HEK293 (cell line): ENCODE measurements around the gene CNST.

Experiments
- CTCF ChIP-seq: fragments of 450-650 bp; formaldehyde crosslinking; IDR thresholded peaks from 2 replicates; pipeline ENCODE4 v1.5.1; 2016; ENCODE audit warnings: missing biosample characterization, missing genetic modification characterization
- KLF1 ChIP-seq: fragments of 450-650 bp; formaldehyde crosslinking; IDR thresholded peaks from 2 replicates; pipeline ENCODE4 v1.5.1; 2016; ENCODE audit warnings: missing biosample characterization, missing genetic modification characterization
- KLF10 ChIP-seq: fragments of 450-650 bp; IDR thresholded peaks from 2 replicates; pipeline ENCODE4 v1.5.1; 2018; ENCODE audit warnings: missing biosample characterization, mild to moderate bottlenecking, missing genetic modification characterization
- ZNF19 ChIP-seq: fragments of 450-650 bp; formaldehyde crosslinking; IDR thresholded peaks from 2 replicates; pipeline ENCODE4; 2016; ENCODE audit warnings: missing biosample characterization, missing genetic modification characterization, low read depth
- ZNF239 ChIP-seq: fragments of 450-650 bp; formaldehyde crosslinking; IDR thresholded peaks from 2 replicates; pipeline ENCODE4 v1.5.1; 2016; ENCODE audit warnings: missing biosample characterization, missing genetic modification characterization

DNA sequence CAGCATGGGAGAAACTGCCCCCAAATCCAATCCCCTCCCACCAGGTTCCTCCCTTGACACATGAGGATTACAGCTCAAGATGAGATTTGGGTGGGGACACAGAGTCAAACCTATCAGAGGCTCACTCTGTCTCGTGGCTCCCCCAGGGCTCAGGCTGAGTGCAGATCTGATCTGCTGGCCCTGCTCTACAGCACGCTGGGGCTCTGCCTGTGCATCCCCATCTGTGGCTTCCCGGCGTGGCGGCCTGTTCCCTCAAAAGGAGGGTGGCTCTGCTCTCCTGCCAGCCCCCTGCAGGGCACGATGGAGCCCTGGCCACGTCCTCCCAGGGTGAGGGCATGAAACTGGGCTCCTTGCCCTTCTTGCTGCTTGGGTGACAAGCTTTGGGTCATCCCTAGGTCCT lies 39.3 kb upstream of the CNST start:
- TF ChIP-seq CTCF (no peak), ZNF239 (no peak), KLF1 (tag by site-specific recombination) (no peak), ZNF19 (tag by site-specific recombination) (no peak), KLF10 (tag by site-specific recombination) (no peak)
